Lung (tissue), 12 donors: ENCODE measurements around the gene WTAP. TPM values are rescaled to one million over a fixed set of nuclear protein-coding genes. Genes with fewer than 3 reads are reported as not detected.
"Not testable (repeated sequence)": the region's sequence is repeated elsewhere in the genome, so short reads cannot be mapped to it uniquely, and the experiment has no call there.

Source experiments
- ATAC-seq: fragments of 200-7000 bp; cut with Tn5 transposase; one replicate; pipeline ENCODE4 v1.9.1; 2020; ENCODE audit warnings: moderate number of reproducible peaks; ENCODE audit not compliant: insufficient read depth, low FRiP score
- DNase-seq, 3 donors: peaks; one replicate each; pipeline ENCODE4 v3.0.0-alpha.2; 2013 to 2017
- H3K27ac ChIP-seq, 2 donors: one replicate each; pipeline ENCODE4 v1.5.1; 2013; ENCODE audit warnings: mild to moderate bottlenecking in 2 of 2, moderate library complexity in 2 of 2, control low read depth in 1 of 2, inconsistent platforms in 1 of 2, low read depth in 1 of 2, low read length in 1 of 2
- H3K27me3 ChIP-seq, 3 donors: one replicate each; pipeline ENCODE4 v1.5.1; 2013; ENCODE audit warnings: low read length in 2 of 3; ENCODE audit not compliant: control insufficient read depth in 3 of 3, insufficient read depth in 3 of 3
- H3K36me3 ChIP-seq, 4 donors: one replicate each; pipeline ENCODE4 v1.5.1; 2013; ENCODE audit warnings: low read length in 4 of 4, mild to moderate bottlenecking in 1 of 4, moderate library complexity in 1 of 4; ENCODE audit not compliant: control insufficient read depth in 4 of 4, insufficient read depth in 4 of 4
- H3K4me1 ChIP-seq, 5 donors: one replicate each; pipeline ENCODE4 v1.5.1; 2013; ENCODE audit warnings: low read length in 5 of 5, mild to moderate bottlenecking in 2 of 5, moderate library complexity in 1 of 5; ENCODE audit not compliant: control insufficient read depth in 5 of 5, insufficient read depth in 5 of 5
- H3K4me3 ChIP-seq: one replicate; pipeline ENCODE4 v1.5.1; 2013; ENCODE audit warnings: mild to moderate bottlenecking, control low read depth, moderate library complexity
- H3K9ac ChIP-seq, 2 donors: one replicate each; pipeline ENCODE4 v1.5.1; 2013; ENCODE audit warnings: low read length in 2 of 2, control low read depth in 1 of 2; ENCODE audit not compliant: insufficient read depth in 1 of 2
- H3K9me3 ChIP-seq, 4 donors: one replicate each; pipeline ENCODE4 v1.5.1; 2013; ENCODE audit warnings: low read length in 3 of 4, mild to moderate bottlenecking in 1 of 4, moderate library complexity in 1 of 4; ENCODE audit not compliant: control insufficient read depth in 4 of 4, insufficient read depth in 3 of 4
- CTCF ChIP-seq: IDR thresholded peaks from 2 replicates; pipeline ENCODE4 v1.5.1; 2012; ENCODE audit warnings: mild to moderate bottlenecking; ENCODE audit errors: control extremely low read depth, extremely low read depth
- WGBS, 2 donors: extraction: QIAGEN DNeasy Blood & Tissue Kit; methylation state at CpG; one replicate each; pipeline ENCODE4 v1.1.7; 2013; 5-methylcytosine and 5-hydroxymethylcytosine counted together
- polyA plus RNA-seq, 2 donors: library from polyadenylated mRNA; stranded (reverse); fragments of 200-250 nt; gene quantifications; one replicate each; pipeline ENCODE4 v1.2.1, GENCODE V29; 2013
- total RNA-seq, 2 donors: library from RNA; depleted of rRNA in 1 of 2; stranded (reverse); fragments of >200 nt in 1 of 2; gene quantifications; one replicate each; pipeline ENCODE4 v1.2.1, GENCODE V29; 2014 to 2021
- donor health status: control.
- donor health status: control.
- donor health status: Bipolar disorder and iron deficiency.
- donor health status: healthy.
- donor health status: DM: yes; HTN: yes; CAD: no.

The WTAP gene
- total and polyA plus RNA-seq, 4 donors: 70.8 to 145 (median 113) TPM

DNA sequence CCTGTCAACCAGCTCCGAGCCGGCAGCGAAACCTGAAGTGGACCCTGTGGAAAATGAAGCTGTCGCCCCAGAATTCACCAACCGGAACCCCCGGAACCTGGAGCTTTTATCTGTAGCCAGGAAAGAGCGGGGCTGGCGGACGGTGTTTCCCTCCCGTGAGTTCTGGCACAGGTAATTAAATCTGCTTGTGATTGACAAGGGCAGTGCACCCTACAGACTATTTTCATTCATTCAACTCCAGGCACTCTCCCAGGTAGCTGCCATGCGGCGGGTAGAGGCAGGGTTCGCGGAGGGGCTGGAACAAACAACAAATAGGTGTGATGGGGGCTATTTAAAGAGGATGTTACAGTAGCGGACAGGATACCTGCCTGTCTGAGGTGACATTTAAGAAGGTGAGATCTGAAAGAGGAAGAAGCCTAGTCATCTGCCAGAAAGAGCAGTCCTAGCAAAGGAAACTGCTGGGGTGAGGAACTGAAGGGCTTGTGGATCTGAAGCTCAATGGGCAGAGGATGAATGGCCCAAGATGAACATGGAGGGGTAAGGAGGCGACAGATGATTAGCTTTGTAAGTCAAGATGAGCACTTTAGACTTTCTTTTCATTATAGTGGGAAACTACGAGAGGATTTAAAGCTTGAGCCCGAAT lies 63.8 kb downstream of the WTAP start:
- H3K27me3 ChIP-seq: no peaks in the 10 kb centered on the region
- H3K4me1 ChIP-seq: peaks cover 8 to 27% (median 10%) of the 10 kb centered on the region in 5 donors
- DNase-seq: no peak
- WGBS, 2 donors: 19 to 22% methylated on average over 18 of the region's 18 CpGs
- no peak for TF ChIP-seq CTCF
- peaks cover 0 to 21% (median 13%) of the 10 kb centered on the region in 4 donors for H3K36me3 ChIP-seq
- no peak for ATAC-seq
- no peaks in the 10 kb centered on the region for H3K9me3 ChIP-seq
- peak overlapping the region; percentile 85 for H3K4me3 ChIP-seq
- H3K9ac ChIP-seq: peak overlapping the region; percentile 65 to 84
- peak overlapping the region; percentile 80 to 89 for H3K27ac ChIP-seq

DNA sequence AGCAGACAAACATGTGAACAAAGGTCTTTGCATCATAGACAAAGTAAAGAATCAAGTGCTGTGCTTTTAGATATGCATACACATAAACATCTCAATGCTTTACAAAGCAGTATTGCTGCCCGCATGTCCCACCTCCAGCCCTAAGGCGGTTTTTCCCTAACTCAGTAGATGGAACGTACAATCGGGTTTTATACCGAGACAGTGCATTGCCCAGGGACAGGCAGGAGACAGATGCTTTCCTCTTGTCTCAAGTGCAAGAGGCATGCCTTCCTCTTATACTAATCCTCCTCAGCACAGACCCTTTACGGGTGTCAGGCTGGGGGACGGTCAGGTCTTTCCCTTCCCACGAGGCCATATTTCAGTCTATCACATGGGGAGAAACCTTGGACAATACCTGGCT lies 67.7 kb downstream of the WTAP start:
- not testable (repeated sequence) for H3K9ac ChIP-seq
- 70 to 88% methylated on average over 8 of the region's 8 CpGs for WGBS, 2 donors

GRCh38 chr6:159797554-159797953 lies 70.2 kb downstream of the WTAP start:
- ATAC-seq (no peak), DNase-seq (no peak)
- peaks cover 13 to 22% (median 16%) of the 10 kb centered on the region in 4 donors for H3K36me3 ChIP-seq
- no peaks in the 10 kb centered on the region for H3K27me3 ChIP-seq
- no peak for TF ChIP-seq CTCF
- H3K27ac ChIP-seq: no peak overlapping the region
- no peaks in the 10 kb centered on the region for H3K9me3 ChIP-seq
- H3K9ac ChIP-seq: no peak overlapping the region
- 31 to 43% methylated on average over 1 of the region's 1 CpG for WGBS, 2 donors
- H3K4me1 ChIP-seq: peaks cover 0 to 7% (median under 1%) of the 10 kb centered on the region in 5 donors
- H3K4me3 ChIP-seq: no peak overlapping the region

More for the DNA sequence above, 67.7 kb downstream of the WTAP start:
- peak overlapping the region in 1 of 2 donors; percentile 67 for H3K27ac ChIP-seq
- not testable (repeated sequence) for H3K9me3 ChIP-seq, H3K4me3 ChIP-seq, H3K27me3 ChIP-seq, DNase-seq, ATAC-seq
- H3K36me3 ChIP-seq: peaks cover 13 to 30% (median 18%) of the 10 kb centered on the region in 4 donors
- H3K4me1 ChIP-seq: peaks cover 4 to 17% (median 9%) of the 10 kb centered on the region in 5 donors

DNA sequence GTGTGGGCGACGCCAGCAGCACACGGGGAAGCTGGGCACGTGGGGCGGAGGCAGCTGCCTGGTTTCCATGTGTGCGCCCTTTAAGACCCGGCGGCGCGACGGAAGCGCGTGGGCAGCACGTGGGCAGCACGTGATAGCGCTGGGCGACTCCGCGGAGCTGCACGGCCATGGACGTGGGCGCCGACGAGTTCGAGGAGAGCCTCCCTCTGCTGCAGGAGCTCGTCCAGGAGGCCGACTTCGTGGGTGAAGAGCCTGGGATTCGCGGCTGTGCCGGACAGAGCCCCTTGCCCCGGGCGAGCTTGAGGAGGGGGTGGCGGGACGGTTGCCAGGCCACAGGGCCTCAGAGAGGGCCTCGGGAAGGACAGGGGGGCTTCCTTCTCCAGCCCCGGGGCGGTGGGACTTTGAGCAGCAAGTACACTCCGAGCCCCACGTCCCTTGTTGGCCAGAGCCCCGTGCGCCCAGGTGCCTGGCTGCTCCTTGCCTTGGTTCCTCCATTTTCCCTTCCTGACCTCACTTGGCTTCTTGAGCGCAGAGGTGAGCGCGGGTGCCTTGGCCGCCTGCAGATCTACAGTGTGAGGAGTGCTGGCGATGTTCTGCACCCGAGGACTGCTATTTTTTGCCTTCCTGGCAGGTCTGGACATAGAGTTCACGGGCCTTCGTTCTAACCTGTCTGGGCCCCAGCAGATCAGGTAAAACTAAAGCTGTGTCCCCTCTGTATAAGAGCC lies 73.0 kb downstream of the WTAP start, which contains the start of gene PNLDC1:
Gene PNLDC1, plus strand, starts transcription at position 136 of the 725 bp plus-strand sequence. Its CDS starts 32 bp downstream, at position 168.
- TF ChIP-seq CTCF: no peak
- peaks cover 0 to 7% (median 0%) of the 10 kb centered on the region in 5 donors for H3K4me1 ChIP-seq
- peaks cover 8 to 22% (median 12%) of the 10 kb centered on the region in 4 donors for H3K36me3 ChIP-seq
- H3K9me3 ChIP-seq: no peaks in the 10 kb centered on the region
- H3K27ac ChIP-seq: no peak within 1 kb of the TSS
- no peak within 1 kb of the TSS for H3K9ac ChIP-seq
- ATAC-seq: no peak
- 93 to 94% methylated on average over 50 of the region's 50 CpGs for WGBS, 2 donors
- DNase-seq: no peak
- H3K4me3 ChIP-seq: no peak within 1 kb of the TSS
- H3K27me3 ChIP-seq: no peaks in the 10 kb centered on the region
